Left lung (tissue), 10 donors: ENCODE data around the gene N4BP3. TPM values are rescaled to one million over a fixed set of nuclear protein-coding genes. Genes with fewer than 3 reads are reported as not detected.
A peak's percentile ranks its signal among the peaks of the same experiment; 100 is the strongest.

Experiments
- ATAC-seq: fragments of 200-7000 bp; cut with Tn5 transposase; one replicate; pipeline ENCODE4 v1.9.1; 2020; ENCODE audit warnings: moderate library complexity
- DNase-seq, 4 donors: peaks; one replicate each; pipeline ENCODE4 v3.0.0-alpha.2; 2013 to 2020
- H3K27ac ChIP-seq, 2 donors: fragments of 200-600 bp; sonication (generic) in 1 of 2; one replicate each; pipeline versions ENCODE4 v1.5.0 to v1.8.0; 2020 to 2021
- H3K27me3 ChIP-seq, 2 donors: fragments of 200-600 bp; sonication (generic) in 1 of 2; one replicate each; pipeline versions ENCODE4 v1.5.0 to v1.8.0; 2020 to 2021
- H3K36me3 ChIP-seq, 2 donors: fragments of 200-600 bp; sonication (generic) in 1 of 2; one replicate each; pipeline versions ENCODE4 v1.5.0 to v1.8.0; 2020 to 2021
- H3K4me1 ChIP-seq, 2 donors: fragments of 200-600 bp; one replicate each; pipeline ENCODE4 v1.8.0; 2021
- H3K4me3 ChIP-seq, 2 donors: fragments of 200-600 bp; sonication (generic) in 1 of 2; one replicate each; pipeline versions ENCODE4 v1.5.0 to v1.8.0; 2020 to 2021; ENCODE audit warnings: mild to moderate bottlenecking in 1 of 2
- H3K9me3 ChIP-seq, 2 donors: fragments of 200-600 bp; sonication (generic) in 1 of 2; one replicate each; pipeline versions ENCODE4 v1.5.0 to v1.8.0; 2020 to 2021
- CTCF ChIP-seq, 2 donors: fragments of 200-600 bp; sonication (generic) in 1 of 2; IDR thresholded peaks; one replicate each; pipeline versions ENCODE4 v1.5.0 to v1.8.0; 2021; ENCODE audit warnings: antibody characterized with exemption in 2 of 2
- intact Hi-C, 2 donors: fragments of 100-400 bp; cut with DNase I; formaldehyde crosslinking; loops; one replicate each; pipeline versions ENCODE4 v1.11.2 to v1.14.2; 2022
- polyA plus RNA-seq, 6 donors: library from polyadenylated mRNA; unstranded; fragments of 120-200 nt; gene quantifications; one replicate each; pipeline ENCODE4 v1.2.1, GENCODE V29; 2013; ENCODE audit not compliant: insufficient read length in 6 of 6
- total RNA-seq, 2 donors: library from RNA; stranded (reverse); fragmentation: NEBNext Ultra II Directional; extraction: Animal tissue kit (Norgen Biotek cat#: 25700); gene quantifications; one replicate each; pipeline ENCODE4 v1.2.1, GENCODE V29; 2021
- donor health status: DM: no; HTN: yes; CAD: no.
- donor health status: DM: no; HTN: no; CAD: no.

The N4BP3 gene
- total and polyA plus RNA-seq, 8 donors, result 3.6 to 20.4 (median 15.4) TPM

- H3K9me3 ChIP-seq, result no peaks in the 10 kb centered on the region
- peaks cover 0 to 37% of the 10 kb centered on the region in 2 donors for H3K27me3 ChIP-seq
- H3K27ac ChIP-seq, result peak overlapping the region in 1 of 2 donors; percentile 33
- ATAC-seq (peak; percentile 83), DNase-seq (peak in 3 of 4 donors; percentile 78 to 91 (median 86))
- peaks cover 0 to 9% of the 10 kb centered on the region in 2 donors for H3K36me3 ChIP-seq
- H3K4me1 ChIP-seq, result peaks cover 3 to 47% of the 10 kb centered on the region in 2 donors
- no peak overlapping the region for H3K4me3 ChIP-seq
- intact Hi-C loops, result no loop called here
- TF ChIP-seq CTCF (IDR thresholded peaks at IDR 0.05), result peak in 1 of 2 donors; percentile 43
Measured at GRCh38 chr5:178120607-178121357, 7.5 kb downstream of the N4BP3 start.

DNA sequence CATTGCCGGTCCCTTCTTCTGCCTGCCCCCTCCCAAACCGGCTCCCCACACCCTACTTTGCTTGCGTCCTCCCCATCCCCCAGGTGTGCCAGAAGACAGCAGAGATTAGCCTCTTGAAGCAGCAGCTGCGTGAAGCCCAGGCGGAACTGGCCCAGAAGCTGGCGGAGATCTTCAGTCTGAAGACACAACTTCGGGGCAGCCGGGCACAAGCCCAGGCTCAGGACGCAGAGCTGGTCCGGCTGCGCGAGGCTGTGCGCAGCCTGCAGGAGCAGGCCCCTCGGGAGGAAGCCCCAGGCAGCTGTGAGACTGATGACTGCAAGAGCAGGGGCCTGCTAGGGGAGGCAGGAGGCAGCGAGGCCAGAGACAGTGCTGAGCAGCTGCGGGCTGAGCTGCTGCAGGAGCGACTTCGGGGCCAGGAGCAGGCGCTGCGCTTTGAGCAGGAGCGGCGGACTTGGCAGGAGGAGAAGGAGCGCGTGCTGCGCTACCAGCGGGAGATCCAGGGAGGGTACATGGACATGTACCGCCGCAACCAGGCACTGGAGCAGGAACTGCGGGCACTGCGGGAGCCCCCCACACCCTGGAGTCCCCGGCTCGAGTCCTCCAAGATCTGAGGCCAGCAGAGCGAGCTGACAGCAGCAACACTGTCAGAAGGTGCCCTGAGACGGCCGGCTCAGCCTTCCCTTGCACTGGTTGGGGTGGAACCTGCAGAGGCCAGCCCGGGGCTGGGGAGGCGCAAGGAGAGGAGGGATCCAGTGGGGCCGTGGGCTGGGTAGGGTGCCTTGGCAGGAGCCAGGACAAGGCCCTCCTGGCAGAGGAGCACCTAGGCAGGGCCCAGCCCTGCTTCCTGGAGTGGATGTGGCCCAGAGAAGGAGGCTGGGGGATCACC, 8.3 kb downstream of the N4BP3 start:
- ATAC-seq, result no peak
- Histone ChIP-seq H3K4me1 (peaks cover 3 to 42% of the 10 kb centered on the region in 2 donors), H3K4me3 (no peak overlapping the region), H3K36me3 (peaks cover 0 to 9% of the 10 kb centered on the region in 2 donors), H3K9me3 (no peaks in the 10 kb centered on the region), H3K27me3 (peaks cover 0 to 28% of the 10 kb centered on the region in 2 donors), H3K27ac (peak overlapping the region in 1 of 2 donors; percentile 1)
- no peak for TF ChIP-seq CTCF (IDR thresholded peaks at IDR 0.05)
- intact Hi-C loops, result no loop called here
- peak in 1 of 4 donors; percentile 77 for DNase-seq

DNA sequence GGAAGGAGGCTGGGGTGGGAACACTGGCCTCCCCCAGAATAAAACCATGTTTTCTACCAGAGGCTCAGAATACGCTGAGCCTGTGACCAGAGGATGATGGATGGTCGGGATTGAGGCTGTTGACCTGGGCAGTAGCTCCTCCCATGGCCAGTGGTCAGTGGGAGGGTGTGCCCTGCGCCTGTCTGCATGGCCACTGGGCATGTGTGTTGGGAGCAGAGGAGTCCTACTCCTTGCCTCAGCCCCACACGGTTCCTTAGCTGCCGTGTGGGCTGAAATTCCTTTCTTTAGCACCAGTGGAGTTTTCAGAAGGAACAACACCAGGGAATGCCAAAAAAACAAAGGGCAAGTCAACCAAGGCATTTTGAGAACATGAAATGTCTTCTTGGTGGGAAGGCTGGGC, 9.0 kb downstream of the N4BP3 start:
- H3K4me1 ChIP-seq, result peaks cover 3 to 39% of the 10 kb centered on the region in 2 donors

DNA sequence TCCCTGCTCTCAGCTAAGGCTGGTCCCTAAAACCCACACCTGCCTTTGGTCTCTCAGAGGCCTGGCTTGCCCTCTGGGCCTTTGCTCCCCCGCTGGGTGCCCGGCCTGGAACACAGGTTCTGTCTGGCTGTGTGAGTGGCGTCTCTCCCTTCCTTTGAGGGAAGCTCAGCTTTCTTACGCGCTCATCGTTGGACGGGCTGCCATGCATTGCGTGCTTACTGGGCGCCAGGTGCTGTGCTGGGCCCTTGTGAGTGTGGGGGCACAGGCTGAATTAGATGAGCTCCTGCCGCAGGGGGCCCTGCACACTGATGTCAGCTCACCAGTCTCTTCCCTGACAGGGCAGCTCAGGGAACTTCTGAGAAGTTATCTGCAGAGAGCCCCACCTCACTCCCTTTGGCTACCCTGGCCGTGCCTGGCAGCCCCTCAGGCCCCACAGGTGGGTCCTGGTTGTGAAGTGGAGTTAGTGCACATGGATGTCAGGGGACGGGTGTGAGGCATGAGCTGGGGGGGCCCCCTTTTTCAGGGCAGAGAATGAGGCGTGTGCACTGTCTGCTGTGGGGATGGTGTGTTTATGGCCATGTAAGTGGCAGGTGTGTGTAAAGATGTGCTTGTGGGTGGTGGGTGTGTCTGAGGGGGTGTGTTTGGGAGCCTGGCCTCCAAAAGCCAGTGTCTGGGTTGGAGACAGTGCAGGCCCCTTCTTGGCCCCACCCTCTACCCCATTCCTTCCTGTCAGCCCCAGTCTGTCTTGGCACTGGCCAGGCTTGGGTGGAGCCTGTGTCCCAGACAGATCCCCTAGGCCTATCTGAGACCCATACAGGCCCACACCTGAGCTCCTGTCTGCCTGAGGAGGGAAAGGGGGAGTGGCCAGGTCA, 10.0 kb downstream of the N4BP3 start:
- Histone ChIP-seq H3K36me3 (peaks cover 0 to 9% of the 10 kb centered on the region in 2 donors), H3K9me3 (no peaks in the 10 kb centered on the region), H3K4me3 (no peak overlapping the region), H3K27ac (peak overlapping the region in 1 of 2 donors; percentile 43), H3K4me1 (peaks cover 3 to 39% of the 10 kb centered on the region in 2 donors), H3K27me3 (peaks cover 0 to 11% of the 10 kb centered on the region in 2 donors)
- DNase-seq (peak in 1 of 4 donors; percentile 61), ATAC-seq (no peak)
- TF ChIP-seq CTCF (IDR thresholded peaks at IDR 0.05), result no peak
- intact Hi-C loops, result no loop called here

More for the DNA sequence above, 9.0 kb downstream of the N4BP3 start:
- Histone ChIP-seq H3K27ac (no peak overlapping the region), H3K36me3 (peaks cover 0 to 9% of the 10 kb centered on the region in 2 donors), H3K9me3 (no peaks in the 10 kb centered on the region), H3K27me3 (peaks cover 0 to 21% of the 10 kb centered on the region in 2 donors), H3K4me3 (no peak overlapping the region)
- peak in 1 of 4 donors; percentile 30 for DNase-seq
- TF ChIP-seq CTCF (IDR thresholded peaks at IDR 0.05), result no peak
- intact Hi-C loops, result no loop called here
- no peak for ATAC-seq
